Activated CD8-positive, alpha-beta memory T cell treated with anti-CD3 and anti-CD28 coated beads for 48 hours (primary cell): Measurements from ENCODE around the gene PRIMPOL.
"Not testable (repeated sequence)": the region's sequence is repeated elsewhere in the genome, so short reads cannot be mapped to it uniquely, and the experiment has no call there.

Source experiments
- DNase-seq, 3 experiments: peaks; one replicate each; pipeline ENCODE4 v3.0.0-alpha.2; 2020; ENCODE audit warnings: low read depth in 2 of 3, low spot score in 2 of 3

PRIMPOL gene

DNA sequence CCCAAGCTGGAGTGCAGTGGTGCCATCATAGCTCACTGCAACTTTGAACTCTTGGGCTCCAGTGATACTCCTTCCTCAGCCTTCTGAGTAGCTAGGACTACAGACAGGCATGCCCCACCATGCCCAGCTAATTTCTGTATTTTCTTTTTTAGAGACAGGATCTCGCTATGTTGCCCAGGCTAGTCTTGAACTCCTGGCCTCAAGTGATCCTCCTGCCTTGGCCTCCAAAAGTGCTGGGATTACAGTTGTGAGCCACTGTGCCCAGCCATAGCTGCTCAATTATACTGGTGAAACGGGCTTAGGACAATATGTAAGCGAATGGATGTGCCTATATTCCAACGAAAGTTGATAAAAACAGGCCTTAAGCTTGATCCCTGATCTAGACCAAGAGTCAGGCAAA is 13.4 kb upstream of the PRIMPOL start:
- DNase-seq = no peak

GRCh38 chr4:184636897-184637296 is 12.6 kb upstream of the PRIMPOL start:
- DNase-seq = no peak

GRCh38 chr4:184641022-184641421 is 8.5 kb upstream of the PRIMPOL start:
- no peak for DNase-seq

DNA sequence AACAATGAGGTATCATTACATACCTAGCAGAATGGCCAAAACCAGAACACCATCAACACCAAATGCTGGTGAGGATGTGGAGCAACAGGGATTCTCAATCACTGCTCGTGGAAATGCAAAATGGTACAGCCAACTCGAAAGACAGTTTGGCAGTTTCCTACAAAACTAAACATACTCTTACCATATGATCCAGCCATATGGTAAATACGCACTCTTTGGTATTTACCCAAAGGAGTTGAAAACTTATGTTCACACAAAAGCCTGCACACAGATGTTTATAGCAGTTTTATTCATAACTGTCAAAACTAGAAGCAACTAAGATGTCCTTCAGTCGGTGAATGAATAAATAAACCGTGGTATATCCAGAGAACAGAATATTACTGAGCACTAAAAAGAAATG is 8.1 kb upstream of the PRIMPOL start:
- no peak for DNase-seq

DNA sequence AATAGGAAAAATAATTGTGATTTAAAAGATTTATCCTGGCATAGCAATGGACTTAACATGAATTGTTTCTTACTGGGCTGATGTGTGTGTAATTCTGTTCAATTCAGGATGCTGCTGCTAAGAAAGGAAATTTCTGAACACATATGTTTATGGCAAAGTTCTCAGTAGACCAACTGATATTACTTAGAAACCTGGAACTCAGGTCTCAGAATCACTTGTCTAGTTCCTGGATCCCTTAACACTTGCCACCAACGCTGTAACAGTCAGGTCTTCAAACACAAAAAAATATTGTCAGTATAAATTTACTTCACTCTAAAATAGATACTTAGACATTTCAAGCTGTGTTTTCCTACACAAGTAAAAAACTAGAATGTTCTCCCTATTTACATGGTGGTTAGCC is 5.8 kb upstream of the PRIMPOL start:
- no peak for DNase-seq

GRCh38 chr4:184644553-184645307 is 4.8 kb upstream of the PRIMPOL start:
- no peak for DNase-seq

DNA sequence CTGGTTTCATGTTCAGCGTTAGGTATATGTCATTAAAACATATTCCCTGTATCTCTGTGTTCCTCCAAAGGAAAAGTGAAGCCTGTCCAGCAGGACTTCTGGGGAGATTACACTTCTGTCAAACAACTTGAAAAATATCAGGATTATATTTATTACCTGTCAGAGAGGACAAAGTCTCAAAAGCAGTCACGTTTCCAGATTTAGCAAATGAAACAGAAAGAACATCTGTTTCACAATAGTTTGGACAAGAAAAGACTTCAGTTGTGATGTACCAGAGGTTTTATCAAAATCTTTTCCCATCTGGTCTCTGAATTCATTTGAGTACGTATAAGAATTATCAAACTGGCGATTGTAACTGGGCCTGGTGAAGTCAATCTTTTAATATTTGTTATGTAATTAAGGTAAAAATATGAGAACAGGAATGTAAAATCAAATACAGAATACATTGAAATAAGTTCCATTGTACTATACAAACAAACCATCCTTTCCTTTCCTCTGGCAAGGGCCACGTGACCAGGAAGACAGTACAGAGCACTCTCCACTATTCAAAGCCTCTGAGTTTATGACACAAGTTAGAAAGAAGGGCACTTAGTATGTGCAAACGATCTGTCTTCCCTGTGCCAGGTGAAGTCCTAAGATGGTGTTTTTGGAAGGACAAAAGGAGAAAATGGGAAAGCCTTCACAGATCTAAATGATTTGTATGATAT is 3.5 kb upstream of the PRIMPOL start:
- no peak for DNase-seq

DNA sequence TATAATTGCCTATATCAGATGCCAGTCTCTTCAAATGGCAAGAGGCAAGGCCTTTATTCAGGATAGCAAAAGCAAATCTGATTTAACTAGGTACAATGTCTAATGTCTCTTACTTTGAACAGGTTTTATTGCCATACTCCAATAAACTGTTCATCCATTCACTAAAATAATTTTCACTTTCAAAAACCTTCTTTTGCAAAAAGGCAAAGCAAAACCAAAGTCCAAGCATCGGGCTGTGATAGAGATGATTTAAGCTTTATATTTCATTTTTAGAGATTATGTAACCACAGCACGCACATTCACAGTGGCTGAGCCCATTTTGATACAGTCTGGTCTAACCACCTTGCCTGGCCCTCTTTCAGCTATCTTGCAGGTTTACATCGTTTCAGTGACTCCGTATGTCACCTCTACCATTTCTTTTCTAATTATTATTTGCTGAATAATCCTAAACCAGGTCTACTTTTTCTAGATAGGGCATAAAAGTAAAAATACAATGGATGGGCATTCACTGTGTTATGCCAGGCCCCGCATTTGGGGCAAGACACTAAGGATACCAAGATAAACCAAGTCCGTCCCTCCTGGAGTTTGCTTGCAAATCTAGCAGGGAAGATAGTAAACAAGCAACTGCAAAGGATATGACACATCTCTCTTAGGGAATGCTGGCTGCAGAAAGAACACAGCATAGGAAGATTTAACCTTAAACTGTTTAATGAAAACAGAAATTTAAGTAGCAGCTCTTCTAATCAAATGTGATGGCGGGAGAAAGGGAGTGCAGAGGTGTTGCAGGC is 2.1 kb upstream of the PRIMPOL start:
- DNase-seq = no peak

DNA sequence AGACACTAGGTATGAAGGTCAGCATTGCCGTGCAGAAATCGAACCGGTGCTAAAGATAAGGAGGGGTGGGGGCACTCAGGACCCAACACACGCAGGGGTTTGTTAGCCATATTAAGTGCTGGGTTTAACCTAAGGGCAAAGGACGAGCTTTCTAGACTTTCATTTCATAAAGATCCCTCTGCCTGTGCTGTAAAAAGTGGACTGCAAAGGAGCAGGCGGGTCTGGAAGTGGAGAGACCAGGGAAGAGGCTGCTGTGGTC is 1.6 kb upstream of the PRIMPOL start:
- DNase-seq = no peak

- DNase-seq = peak; percentile 10 to 17 (median 11)
Observed at GRCh38 chr4:184648313-184649025, 1.1 kb upstream of the PRIMPOL start.

- no peak for DNase-seq
Observed at GRCh38 chr4:184649971-184650855, 675 bp downstream of the PRIMPOL start.

DNA sequence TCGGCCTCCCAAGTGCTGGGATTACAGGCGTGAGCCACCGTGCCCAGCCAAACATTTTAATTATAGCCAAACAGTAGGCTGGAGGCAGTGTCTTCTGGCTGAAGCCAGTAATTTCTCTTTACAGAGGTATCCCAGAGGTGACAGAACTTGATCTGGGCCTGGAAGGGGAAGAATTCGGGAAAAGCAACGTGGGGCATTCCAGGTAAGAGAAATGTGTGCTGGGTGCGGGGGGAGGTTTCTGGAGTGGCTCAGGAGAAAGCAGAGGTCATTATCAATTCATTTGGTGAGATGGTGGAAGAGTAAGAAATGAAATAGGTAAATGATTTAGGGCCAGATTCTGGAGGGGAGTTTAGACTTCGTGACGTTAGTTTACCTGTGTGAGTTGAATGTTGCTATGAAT is 2.4 kb downstream of the PRIMPOL start:
- no peak for DNase-seq

DNA sequence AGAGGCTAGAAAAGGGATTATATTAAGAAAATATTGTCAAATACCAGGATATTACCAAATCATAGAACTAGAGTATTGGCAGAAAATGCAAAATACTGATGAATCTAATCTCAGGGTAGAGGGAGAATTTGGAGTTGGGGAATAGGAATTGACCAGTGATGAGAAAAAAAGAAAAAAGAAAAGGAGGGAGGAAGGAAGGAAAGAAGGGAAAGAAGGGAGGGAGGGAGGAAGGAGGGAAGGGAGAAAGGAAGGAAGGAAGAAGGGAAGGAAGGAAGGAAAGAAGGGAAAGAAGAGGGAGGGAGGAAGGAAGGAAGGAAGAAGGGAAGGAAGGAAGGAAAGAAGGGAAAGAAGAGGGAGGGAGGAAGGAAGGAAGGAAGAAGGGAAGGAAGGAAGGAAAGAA is 3.1 kb downstream of the PRIMPOL start:
- not testable (repeated sequence) for DNase-seq

DNA sequence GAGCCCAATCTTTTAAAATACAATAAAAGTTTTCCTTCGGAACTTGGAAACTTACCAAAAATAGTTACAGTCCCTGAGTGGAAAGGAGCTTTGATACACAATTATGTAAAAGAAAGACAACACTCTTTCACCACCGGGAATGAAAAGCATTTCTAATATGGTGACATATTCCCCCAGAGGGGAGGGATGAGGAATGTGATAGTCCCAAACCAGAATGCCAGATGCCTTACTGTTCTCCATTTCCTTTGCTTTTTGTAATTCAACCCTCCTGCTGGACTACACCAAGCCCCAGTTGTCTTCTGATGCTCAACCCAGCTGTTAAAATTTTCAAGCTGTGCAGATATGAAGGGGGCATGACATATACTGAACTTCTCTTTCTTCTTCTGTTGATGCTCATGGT is 4.1 kb downstream of the PRIMPOL start:
- DNase-seq = no peak

DNA sequence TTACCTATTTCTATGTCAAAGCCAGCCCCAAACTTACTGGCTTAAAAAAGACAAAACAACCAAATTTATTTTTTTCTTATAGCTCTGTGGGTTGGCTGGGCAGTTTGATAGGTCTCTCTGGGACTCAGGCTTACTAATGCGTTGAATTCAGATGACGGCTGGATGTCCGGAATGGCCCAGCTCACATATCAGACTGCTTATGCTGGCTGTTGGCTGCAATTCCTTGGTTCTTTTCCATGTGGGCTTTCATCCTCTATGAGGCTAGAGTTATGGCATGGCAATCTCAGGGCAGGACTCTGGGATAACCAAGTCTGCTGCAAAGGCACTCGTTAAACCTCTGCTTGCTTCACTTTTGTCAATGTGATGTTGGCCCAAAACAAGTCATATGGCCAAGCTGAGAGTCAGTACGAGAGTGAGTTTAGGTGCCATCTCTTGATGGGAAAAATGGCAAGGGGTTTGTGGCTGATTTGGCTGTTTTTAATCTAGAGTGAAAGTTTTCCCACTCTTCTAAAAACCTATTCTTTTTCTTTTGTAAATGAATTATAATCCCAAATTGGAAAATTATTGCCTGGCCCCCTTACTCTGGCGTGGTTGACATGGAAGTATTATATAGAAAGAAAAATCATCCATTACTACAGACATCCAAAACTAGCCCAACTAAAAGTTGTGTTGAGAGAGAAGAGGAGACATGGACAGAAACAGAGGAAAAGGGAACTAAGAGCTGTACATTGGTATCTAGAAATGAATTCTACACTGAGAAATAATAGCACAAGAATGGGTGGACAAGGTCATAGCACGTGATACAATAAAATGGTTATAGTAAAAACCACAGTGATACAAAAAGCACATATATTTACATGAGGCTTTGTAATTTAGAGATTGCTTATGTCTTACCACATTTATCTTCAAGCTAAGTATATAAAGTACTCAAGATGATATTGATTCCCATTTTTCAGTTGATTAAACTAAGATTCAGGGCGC is 6.6 kb downstream of the PRIMPOL start:
- no peak for DNase-seq

DNA sequence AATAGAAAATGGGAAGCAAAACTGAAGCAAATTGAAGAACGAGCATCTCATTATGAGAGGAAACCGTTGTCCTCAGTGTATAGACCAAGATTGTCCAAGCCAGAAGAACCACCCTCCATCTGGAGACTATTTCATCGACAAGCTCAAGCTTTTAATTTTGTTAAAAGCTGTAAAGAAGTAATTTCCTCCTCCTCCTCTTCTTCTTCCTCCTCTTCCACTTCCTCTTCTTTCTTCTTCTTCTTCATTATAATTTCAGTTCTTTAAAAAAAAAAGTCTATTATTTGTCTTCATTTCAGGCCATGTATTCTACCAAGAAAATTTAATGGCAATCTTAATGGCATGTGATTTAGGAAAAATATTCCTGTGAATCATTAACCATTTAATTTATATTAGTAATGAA is 7.6 kb downstream of the PRIMPOL start:
- DNase-seq = no peak

DNA sequence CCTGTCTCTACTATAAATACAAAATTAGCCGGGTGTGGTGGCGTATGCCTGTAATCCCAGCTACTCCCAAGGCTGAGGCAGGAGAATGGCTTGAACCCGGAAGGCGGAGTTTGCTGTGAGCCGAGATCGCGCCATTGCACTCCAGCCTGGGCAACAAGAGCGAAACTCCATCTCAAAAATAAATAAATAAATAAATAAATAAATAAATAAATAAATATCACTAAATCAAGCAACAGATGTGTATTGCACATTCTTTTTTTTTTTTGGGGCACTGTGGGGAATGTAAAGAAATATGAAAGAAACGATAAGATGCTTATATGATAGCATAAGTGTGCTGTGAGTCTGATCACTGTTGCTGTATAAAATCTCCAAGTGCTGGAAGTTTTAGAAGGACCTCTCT is 8.3 kb downstream of the PRIMPOL start:
- DNase-seq = not testable (repeated sequence)

DNA sequence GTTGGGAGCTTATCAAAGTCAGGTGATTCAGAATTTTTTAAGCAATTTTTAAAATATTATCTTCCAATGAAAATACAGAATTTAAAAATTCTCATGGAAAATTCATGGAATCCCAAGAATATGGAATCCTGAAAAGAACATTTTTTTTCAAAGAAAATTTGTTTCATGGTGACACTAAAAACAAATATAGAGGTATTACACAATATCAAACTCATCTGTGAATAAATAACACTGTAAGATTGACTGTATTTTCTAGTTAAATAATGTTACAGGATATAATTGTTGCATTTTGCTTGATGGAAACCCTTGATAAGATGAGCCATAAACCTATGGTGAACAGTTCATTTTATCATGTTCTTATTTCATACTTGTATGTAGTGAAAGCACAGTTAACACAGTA is 11.4 kb downstream of the PRIMPOL start:
- DNase-seq = no peak

DNA sequence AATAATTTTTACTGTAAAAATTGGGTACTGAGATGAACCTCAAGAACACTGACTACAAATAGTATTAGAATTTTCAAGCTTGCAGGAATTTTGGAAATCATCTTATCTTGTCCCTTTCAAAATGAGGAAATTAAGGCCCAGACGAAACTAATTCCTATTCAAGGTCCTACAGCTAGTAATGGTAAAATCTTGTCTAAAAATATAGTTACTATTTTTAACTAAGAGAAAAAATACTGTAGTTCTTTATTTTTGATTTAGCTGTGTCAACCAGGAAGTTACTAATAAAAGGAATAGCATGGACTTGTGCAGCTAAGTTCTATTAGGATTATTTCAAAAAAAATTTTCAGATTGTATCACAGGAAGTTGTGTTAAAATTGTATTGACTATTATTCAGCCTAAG is 12.7 kb downstream of the PRIMPOL start:
- DNase-seq = no peak
